Endodermal cell (in vitro differentiated cells): ENCODE results near the gene CFAP107. TPM values are rescaled to one million over a fixed set of nuclear protein-coding genes. Genes with fewer than 3 reads are reported as not detected.
"Not testable (repeated sequence)": the region's sequence is repeated elsewhere in the genome, so short reads cannot be mapped to it uniquely, and the experiment has no call there.

Experiments used
- DNase-seq: peaks from one replicate; pipeline ENCODE4 v3.0.0-alpha.2; 2017
- H3K27ac ChIP-seq: 2 replicates; pipeline ENCODE4 v1.5.1; 2013; ENCODE audit warnings: mild to moderate bottlenecking, low read depth, low read length, moderate library complexity
- H3K27me3 ChIP-seq: 2 replicates; pipeline ENCODE4 v1.6.1; 2013; ENCODE audit warnings: mild to moderate bottlenecking, low read length, moderate library complexity; ENCODE audit not compliant: insufficient read depth, control insufficient read depth, poor library complexity, severe bottlenecking
- H3K36me3 ChIP-seq: 2 replicates; pipeline ENCODE4 v1.7.0; 2013; ENCODE audit warnings: mild to moderate bottlenecking, low read length, moderate library complexity; ENCODE audit not compliant: control insufficient read depth, insufficient read depth
- H3K4me1 ChIP-seq: one replicate; pipeline ENCODE4 v1.7.0; 2013; ENCODE audit warnings: low read length; ENCODE audit not compliant: control insufficient read depth, insufficient read depth
- H3K4me3 ChIP-seq: 2 replicates; pipeline ENCODE4 v1.5.1; 2013; ENCODE audit warnings: mild to moderate bottlenecking, low read length, moderate library complexity
- H3K9ac ChIP-seq: 2 replicates; pipeline ENCODE4 v1.6.1; 2013; ENCODE audit warnings: mild to moderate bottlenecking, low read length, moderate library complexity; ENCODE audit not compliant: poor library complexity, severe bottlenecking; ENCODE audit errors: extremely low read depth
- H3K9me3 ChIP-seq: 2 replicates; pipeline ENCODE4 v1.6.1; 2013; ENCODE audit warnings: mild to moderate bottlenecking, low read length, moderate library complexity; ENCODE audit not compliant: control insufficient read depth
- H3K27ac Mint-ChIP-seq: 2 replicates; pipeline ENCODE4 v1.8.0; 2020; ENCODE audit warnings: mixed read lengths
- H3K27me3 Mint-ChIP-seq: 2 replicates; pipeline ENCODE4 v1.8.0; 2021; ENCODE audit warnings: mild to moderate bottlenecking, mixed read lengths; ENCODE audit not compliant: insufficient read depth
- H3K36me3 Mint-ChIP-seq: 2 replicates; pipeline ENCODE4 v1.8.0; 2020; ENCODE audit warnings: low read depth, mixed read lengths
- H3K4me1 Mint-ChIP-seq: 2 replicates; pipeline ENCODE4 v1.8.0; 2020; ENCODE audit warnings: mixed read lengths
- H3K4me3 Mint-ChIP-seq: 2 replicates; pipeline ENCODE4 v1.8.0; 2020; ENCODE audit warnings: mild to moderate bottlenecking, moderate library complexity, mixed read lengths
- H3K9me3 Mint-ChIP-seq: 2 replicates; pipeline ENCODE4 v1.8.0; 2020; ENCODE audit warnings: mild to moderate bottlenecking, mixed read lengths
- CTCF ChIP-seq: fragments of 200-600 bp; sonication (generic); conservative IDR thresholded peaks from 2 replicates; pipeline ENCODE4 v1.5.0; 2021; ENCODE audit warnings: antibody characterized with exemption, mild to moderate bottlenecking
- WGBS, 2 experiments: methylation state at CpG; one replicate each; pipeline versions ENCODE4 v1.1.5 to v1.1.7; 2013; ENCODE audit warnings: missing lambda C conversion rate in 2 of 2, mixed read lengths in 1 of 2; ENCODE audit not compliant: insufficient coverage in 1 of 2, insufficient read length in 1 of 2; 5-methylcytosine and 5-hydroxymethylcytosine counted together
- total RNA-seq, 2 donors: library from RNA; stranded (reverse); fragmentation: NEBNext Ultra II Directional in 1 of 2; extraction: Animal tissue kit (Norgen Biotek cat#: 25700) in 1 of 2; gene quantifications; 2 replicates in 1 of 2; 3 replicates in 1 of 2; pipeline ENCODE4 v1.2.1, GENCODE V29; 2021

CFAP107 gene
- total RNA-seq, 2 donors from 2014 or later = not detected

- H3K27ac Mint-ChIP-seq = no peak overlapping the region
- H3K9me3 Mint-ChIP-seq = no peaks in the 10 kb centered on the region
- Histone ChIP-seq H3K27me3 (no peaks in the 10 kb centered on the region), H3K9ac (no peak overlapping the region), H3K4me3 (no peak overlapping the region), H3K9me3 (no peaks in the 10 kb centered on the region), H3K4me1 (no peaks in the 10 kb centered on the region), H3K27ac (no peak overlapping the region), H3K36me3 (no peaks in the 10 kb centered on the region)
- H3K27me3 Mint-ChIP-seq = peaks cover 1% of the 10 kb centered on the region
- H3K4me1 Mint-ChIP-seq = peaks cover 3% of the 10 kb centered on the region
- H3K36me3 Mint-ChIP-seq = no peaks in the 10 kb centered on the region
- DNase-seq = no peak
- no peak for TF ChIP-seq CTCF
- 73% methylated on average over 1 of the region's 1 CpG; no CpG with 5 or more reads in 1 of the 2 experiments for WGBS, 2 experiments
- no peak overlapping the region for H3K4me3 Mint-ChIP-seq
Observed at GRCh38 chr1:12722626-12723025, 23.4 kb upstream of the CFAP107 start.

DNA sequence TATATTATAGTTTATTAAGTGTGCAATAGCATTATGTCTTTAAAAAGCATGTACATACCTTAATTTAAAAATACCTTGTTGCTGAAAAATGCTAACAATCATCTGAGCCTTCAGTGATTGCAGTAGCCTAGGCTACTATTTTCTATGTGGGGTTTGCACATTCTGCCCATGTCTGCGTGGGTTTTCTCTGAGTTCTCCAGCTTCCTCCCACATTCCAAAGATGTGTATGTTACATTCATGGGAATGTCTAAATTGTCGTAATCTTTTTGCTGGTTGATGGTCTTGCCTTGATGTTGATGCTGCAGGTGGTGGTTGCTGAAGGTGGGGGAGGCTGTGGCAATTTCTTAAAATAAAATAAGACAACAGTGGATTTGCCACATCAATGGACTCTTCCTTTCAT is 17.6 kb upstream of the CFAP107 start:
- H3K9ac ChIP-seq = no peak overlapping the region
- peaks cover 1% of the 10 kb centered on the region for H3K27me3 Mint-ChIP-seq
- H3K4me3 Mint-ChIP-seq = no peak overlapping the region
- H3K36me3 Mint-ChIP-seq = no peaks in the 10 kb centered on the region
- DNase-seq = no peak
- no peaks in the 10 kb centered on the region for H3K4me1 Mint-ChIP-seq
- no peak overlapping the region for H3K27ac Mint-ChIP-seq
- H3K9me3 Mint-ChIP-seq = peaks cover 31% of the 10 kb centered on the region
- 95 to 100% methylated on average over 1 to 2 of the region's 2 CpGs for WGBS, 2 experiments
- H3K36me3 ChIP-seq = no peaks in the 10 kb centered on the region
- peaks cover 8% of the 10 kb centered on the region for H3K9me3 ChIP-seq
- no peak overlapping the region for H3K27ac ChIP-seq
- no peaks in the 10 kb centered on the region for H3K27me3 ChIP-seq
- no peak overlapping the region for H3K4me3 ChIP-seq
- no peak for TF ChIP-seq CTCF
- H3K4me1 ChIP-seq = no peaks in the 10 kb centered on the region

- Histone ChIP-seq H3K27ac (no peak overlapping the region), H3K4me3 (no peak overlapping the region), H3K36me3 (no peaks in the 10 kb centered on the region), H3K27me3 (no peaks in the 10 kb centered on the region), H3K4me1 (no peaks in the 10 kb centered on the region), H3K9ac (no peak overlapping the region), H3K9me3 (peaks cover 8% of the 10 kb centered on the region)
- Mint-ChIP-seq H3K36me3 (no peaks in the 10 kb centered on the region), H3K4me3 (no peak overlapping the region), H3K4me1 (no peaks in the 10 kb centered on the region), H3K9me3 (peaks cover 31% of the 10 kb centered on the region), H3K27me3 (peaks cover 1% of the 10 kb centered on the region), H3K27ac (no peak overlapping the region)
- WGBS, 2 experiments = 77% methylated on average over 1 of the region's 1 CpG; no CpG with 5 or more reads in 1 of the 2 experiments
- DNase-seq = no peak
- TF ChIP-seq CTCF = no peak
Observed at GRCh38 chr1:12730156-12730555, 15.8 kb upstream of the CFAP107 start.

- H3K4me3 ChIP-seq, H3K27ac Mint-ChIP-seq, H3K27ac ChIP-seq, H3K36me3 ChIP-seq, H3K4me3 Mint-ChIP-seq, H3K4me1 ChIP-seq, H3K9me3 ChIP-seq, H3K27me3 Mint-ChIP-seq, H3K27me3 ChIP-seq, H3K4me1 Mint-ChIP-seq, H3K36me3 Mint-ChIP-seq, DNase-seq, H3K9ac ChIP-seq: not testable (repeated sequence)
- peaks cover 31% of the 10 kb centered on the region for H3K9me3 Mint-ChIP-seq
- WGBS, 2 experiments = 66 to 100% methylated on average over 1 to 2 of the region's 2 CpGs
Observed at GRCh38 chr1:12731084-12731483, 14.9 kb upstream of the CFAP107 start.
